H9 (cell line): ENCODE data around the gene FAF1. TPM values are rescaled to one million over a fixed set of nuclear protein-coding genes. Genes with fewer than 3 reads are reported as not detected.

Experiments used
- DNase-seq: peaks from one replicate; pipeline ENCODE4 v3.0.0-alpha.2; 2017
- H2AFZ ChIP-seq: one replicate; pipeline ENCODE4 v1.6.1; 2013; ENCODE audit warnings: mild to moderate bottlenecking, low read length, control low read depth, moderate library complexity
- H2AK5ac ChIP-seq: 2 replicates; pipeline ENCODE4 v1.6.1; 2013; ENCODE audit warnings: low read length, control low read depth, mixed read lengths; ENCODE audit not compliant: insufficient read length
- H2BK120ac ChIP-seq: one replicate; pipeline ENCODE4 v1.6.1; 2013; ENCODE audit warnings: low read depth, mild to moderate bottlenecking, low read length, control low read depth, inconsistent platforms; ENCODE audit not compliant: poor library complexity, severe bottlenecking
- H2BK12ac ChIP-seq: 2 replicates; pipeline ENCODE4 v1.6.1; 2013; ENCODE audit warnings: low read length, control low read depth, mixed read lengths, low read depth; ENCODE audit not compliant: insufficient read length
- H2BK15ac ChIP-seq: 2 replicates; pipeline ENCODE4 v1.6.1; 2013; ENCODE audit warnings: low read depth, low read length, control low read depth
- H2BK20ac ChIP-seq: one replicate; pipeline ENCODE4 v1.6.1; 2013; ENCODE audit warnings: low read depth, mild to moderate bottlenecking, low read length, control low read depth, inconsistent platforms; ENCODE audit not compliant: poor library complexity, severe bottlenecking
- H2BK5ac ChIP-seq: 2 replicates; pipeline ENCODE4 v1.6.1; 2013; ENCODE audit warnings: low read length, control low read depth, mixed read lengths; ENCODE audit not compliant: insufficient read length
- H3K14ac ChIP-seq: 2 replicates; pipeline ENCODE4 v1.6.1; 2013; ENCODE audit warnings: low read length, control low read depth; ENCODE audit not compliant: insufficient read depth
- H3K18ac ChIP-seq: 2 replicates; pipeline ENCODE4 v1.6.1; 2013; ENCODE audit warnings: low read depth, mild to moderate bottlenecking, mixed read lengths, low read length, control low read depth; ENCODE audit not compliant: insufficient read length
- H3K23ac ChIP-seq: 2 replicates; pipeline ENCODE4 v1.6.1; 2013; ENCODE audit warnings: low read length, control low read depth, mixed read lengths, low read depth; ENCODE audit not compliant: insufficient read length
- H3K23me2 ChIP-seq: 2 replicates; pipeline ENCODE4 v1.6.1; 2013; ENCODE audit warnings: low read depth, mild to moderate bottlenecking, mixed read lengths, low read length, control low read depth; ENCODE audit not compliant: insufficient read length, poor library complexity, severe bottlenecking
- H3K27ac ChIP-seq: 2 replicates; pipeline ENCODE4 v1.5.1; 2013; ENCODE audit warnings: low read length, control low read depth, mixed read lengths, low read depth; ENCODE audit not compliant: insufficient read length
- H3K27me3 ChIP-seq: 2 replicates; pipeline ENCODE4 v1.6.1; 2013; ENCODE audit warnings: low read length, control low read depth, inconsistent platforms; ENCODE audit not compliant: insufficient read depth
- H3K4ac ChIP-seq: 2 replicates; pipeline ENCODE4 v1.6.1; 2013; ENCODE audit warnings: low read depth, mild to moderate bottlenecking, control low read depth, inconsistent platforms, low read length, moderate library complexity
- H3K4me1 ChIP-seq: 2 replicates; pipeline ENCODE4 v1.6.1; 2013; ENCODE audit warnings: low read length, control low read depth, inconsistent platforms; ENCODE audit not compliant: insufficient read depth
- H3K4me2 ChIP-seq: 2 replicates; pipeline ENCODE4 v1.6.1; 2013; ENCODE audit warnings: low read length, control low read depth, mixed read lengths; ENCODE audit not compliant: insufficient read length, insufficient read depth
- H3K56ac ChIP-seq: 2 replicates; pipeline ENCODE4 v1.6.1; 2013; ENCODE audit warnings: low read depth, mild to moderate bottlenecking, mixed read lengths, low read length, control low read depth; ENCODE audit not compliant: insufficient read length
- H3K79me1 ChIP-seq: 2 replicates; pipeline ENCODE4 v1.6.1; 2013; ENCODE audit warnings: low read depth, mild to moderate bottlenecking, moderate library complexity, low read length, control low read depth, inconsistent platforms; ENCODE audit not compliant: insufficient read depth, poor library complexity, severe bottlenecking
- H3K79me2 ChIP-seq: 2 replicates; pipeline ENCODE4 v1.6.1; 2013; ENCODE audit warnings: low read length, control low read depth, inconsistent platforms; ENCODE audit not compliant: insufficient read depth
- H3K9ac ChIP-seq: 2 replicates; pipeline ENCODE4 v1.6.1; 2013; ENCODE audit warnings: low read length, control low read depth, mixed read lengths; ENCODE audit not compliant: insufficient read length; ENCODE audit errors: extremely low read depth
- H3K9me3 ChIP-seq: one replicate; pipeline ENCODE4 v1.6.1; 2013; ENCODE audit warnings: low read depth, low read length, inconsistent platforms; ENCODE audit not compliant: control insufficient read depth
- H3T11ph ChIP-seq: one replicate; pipeline ENCODE4 v1.6.1; 2013; ENCODE audit warnings: mild to moderate bottlenecking, low read length, control low read depth, inconsistent platforms
- H4K20me1 ChIP-seq: one replicate; pipeline ENCODE4 v1.6.1; 2013; ENCODE audit not compliant: control insufficient read depth, insufficient read length, insufficient read depth
- H4K5ac ChIP-seq: 2 replicates; pipeline ENCODE4 v1.6.1; 2013; ENCODE audit warnings: low read depth, mild to moderate bottlenecking, mixed read lengths, low read length, control low read depth; ENCODE audit not compliant: insufficient read length
- H4K8ac ChIP-seq: replicated peaks from 2 replicates; pipeline ENCODE4 v1.6.1; 2013; ENCODE audit warnings: low read length, control low read depth, mixed read lengths, low read depth; ENCODE audit not compliant: insufficient read length
- H4K91ac ChIP-seq: 2 replicates; pipeline ENCODE4 v1.6.1; 2013; ENCODE audit warnings: low read depth, mild to moderate bottlenecking, moderate library complexity, mixed read lengths, low read length, control low read depth; ENCODE audit not compliant: insufficient read length
- H3K27ac Mint-ChIP-seq, 3 experiments: 2 replicates in 2 of 3; 3 replicates in 1 of 3; pipeline ENCODE4 v1.8.0; 2020 to 2021; ENCODE audit warnings: mixed read lengths in 3 of 3, mild to moderate bottlenecking in 1 of 3, moderate library complexity in 1 of 3
- H3K27me3 Mint-ChIP-seq: 2 replicates; pipeline ENCODE4 v1.8.0; 2021; ENCODE audit warnings: low read depth, mild to moderate bottlenecking, moderate library complexity, mixed read lengths
- H3K36me3 Mint-ChIP-seq, 3 experiments: 2 replicates in 2 of 3; 3 replicates in 1 of 3; pipeline ENCODE4 v1.8.0; 2020 to 2021; ENCODE audit warnings: low read depth in 3 of 3, mixed read lengths in 3 of 3; ENCODE audit not compliant: insufficient read depth in 1 of 3
- H3K4me1 Mint-ChIP-seq, 2 experiments: 2 replicates each; pipeline ENCODE4 v1.8.0; 2020; ENCODE audit warnings: mixed read lengths in 2 of 2
- H3K4me3 Mint-ChIP-seq, 2 experiments: 2 replicates in 1 of 2; 3 replicates in 1 of 2; pipeline ENCODE4 v1.8.0; 2020 to 2021; ENCODE audit warnings: mild to moderate bottlenecking in 2 of 2, mixed read lengths in 2 of 2, moderate library complexity in 1 of 2
- H3K9me3 Mint-ChIP-seq, 2 experiments: 2 replicates in 1 of 2; 3 replicates in 1 of 2; pipeline ENCODE4 v1.8.0; 2020; ENCODE audit warnings: mild to moderate bottlenecking in 2 of 2, mixed read lengths in 2 of 2, moderate library complexity in 1 of 2
- CTCF ChIP-seq: fragments of 200-600 bp; sonication (generic); conservative IDR thresholded peaks from 3 replicates; pipeline ENCODE4 v1.8.0; 2021; ENCODE audit warnings: antibody characterized with exemption, mild to moderate bottlenecking
- WGBS: extraction: QIAGEN DNeasy Blood & Tissue Kit; methylation state at CpG from one replicate; pipeline ENCODE4 v1.1.7; 2013; ENCODE audit warnings: missing lambda C conversion rate, low lambda C conversion rate, mixed read lengths; ENCODE audit not compliant: insufficient read length; ENCODE audit errors: extremely low coverage; 5-methylcytosine and 5-hydroxymethylcytosine counted together
- total RNA-seq: library from RNA; stranded (reverse); gene quantifications from 2 replicates; pipeline ENCODE4 v1.2.1, GENCODE V29; 2021

FAF1 gene
- total RNA-seq, 1 experiment from 2014 or later = 60.8 TPM

GRCh38 chr1:50915621-50916020 lies 44.4 kb downstream of the FAF1 start:
- Histone ChIP-seq H3K27me3 (no peaks in the 10 kb centered on the region), H2BK20ac (no peak overlapping the region), H3K14ac (no peak overlapping the region), H3T11ph (no peak overlapping the region), H3K23me2 (no peaks in the 10 kb centered on the region), H2AFZ (no peak overlapping the region), H2BK15ac (no peak overlapping the region), H3K18ac (no peak overlapping the region), H3K27ac (no peak overlapping the region), H4K8ac (no peak overlapping the region), H3K79me1 (no peaks in the 10 kb centered on the region), H2AK5ac (no peak overlapping the region), H4K91ac (no peak overlapping the region), H2BK120ac (no peak overlapping the region), H3K56ac (no peak overlapping the region), H4K5ac (no peak overlapping the region), H2BK12ac (no peak overlapping the region), H3K4me1 (no peaks in the 10 kb centered on the region), H3K9ac (no peak overlapping the region), H2BK5ac (no peak overlapping the region), H3K9me3 (no peaks in the 10 kb centered on the region), H3K4me2 (no peak overlapping the region), H3K4ac (no peak overlapping the region), H3K23ac (no peak overlapping the region), H3K79me2 (no peaks in the 10 kb centered on the region; the same call in 1 of the 2 replicates), H4K20me1 (no peaks in the 10 kb centered on the region)
- 0 out of 7 replicates have a peak, but pooled peaks cover 0 to 3% (median 0%) of the 10 kb centered on the region in 3 experiments for H3K36me3 Mint-ChIP-seq
- peaks cover 2% of the 10 kb centered on the region in 2 experiments for H3K4me1 Mint-ChIP-seq
- WGBS = no CpG with 5 or more reads among the region's 2 CpGs
- peaks cover 0 to 2% of the 10 kb centered on the region in 2 experiments; a peak in 1 of 5 replicates for H3K9me3 Mint-ChIP-seq
- TF ChIP-seq CTCF = no peak
- no peak for DNase-seq
- H3K27ac Mint-ChIP-seq = no peak overlapping the region
- H3K4me3 Mint-ChIP-seq = no peak overlapping the region
- no peaks in the 10 kb centered on the region for H3K27me3 Mint-ChIP-seq
